ENCODE data around the gene KDSR.

KDSR gene

GRCh38 chr18:63302636-63303405 is 64.2 kb downstream of the KDSR start:
- DNase-seq: no peak
- no peaks in the 10 kb centered on the region for H3K4me1 ChIP-seq
- peaks cover 5% of the 10 kb centered on the region; the same call in 1 of the 2 replicates for H3K36me3 ChIP-seq
- no peak overlapping the region for H3K4me3 ChIP-seq (ENCODE audit: low read depth, low read length)
- H3K9me3 ChIP-seq: no peaks in the 10 kb centered on the region
- no peak for TF ChIP-seq CTCF (IDR thresholded peaks at IDR 0.05; ENCODE audit: low read depth, low read length)
- no peaks in the 10 kb centered on the region for H3K27me3 ChIP-seq

DNA sequence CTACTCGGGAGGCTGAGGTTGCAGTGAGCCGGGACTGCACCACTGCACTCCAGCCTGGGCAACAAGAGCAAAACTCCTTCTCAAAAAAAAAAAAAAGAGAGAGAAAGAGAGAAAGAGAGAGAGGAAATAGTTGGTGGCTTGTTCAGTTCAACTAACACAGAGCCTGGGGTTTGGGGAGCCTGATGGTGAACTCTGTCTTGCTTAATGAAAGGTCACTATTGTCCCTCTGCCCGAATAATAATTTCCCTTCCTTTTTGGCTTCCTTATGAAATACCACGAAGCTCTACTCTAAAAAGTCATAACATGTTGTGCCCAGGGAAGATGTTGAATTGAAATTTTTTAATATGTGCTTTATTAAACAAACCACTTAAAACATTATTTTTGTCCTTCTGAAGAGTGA is 64.8 kb downstream of the KDSR start:
- Histone ChIP-seq H3K27me3 (no peaks in the 10 kb centered on the region), H3K4me3 (ENCODE audit: low read depth, low read length) (no peak overlapping the region), H3K4me1 (no peaks in the 10 kb centered on the region), H3K9me3 (no peaks in the 10 kb centered on the region), H3K36me3 (peaks cover 5% of the 10 kb centered on the region; the same call in 1 of the 2 replicates)
- TF ChIP-seq CTCF (IDR thresholded peaks at IDR 0.05; ENCODE audit: low read depth, low read length): no peak
- DNase-seq: no peak

DNA sequence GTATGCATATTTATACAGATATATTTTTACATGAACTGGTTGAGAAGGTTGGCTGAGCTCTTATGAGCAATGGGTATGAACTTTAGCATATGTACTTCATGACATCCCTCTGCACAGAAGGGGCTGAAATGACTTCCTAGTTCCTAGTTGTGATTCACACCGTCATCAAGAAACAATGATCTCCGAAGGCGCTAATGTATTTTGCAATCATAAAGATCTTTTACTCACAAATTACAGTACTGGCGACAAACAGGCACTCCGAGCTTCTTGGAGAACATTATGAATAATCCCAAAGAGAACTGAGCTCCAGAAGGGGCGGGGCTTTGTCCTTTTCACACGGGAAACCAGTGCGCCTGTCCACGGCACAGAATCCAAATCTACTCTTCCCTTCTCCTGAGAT is 65.6 kb downstream of the KDSR start:
- DNase-seq: no peak
- no peaks in the 10 kb centered on the region for H3K9me3 ChIP-seq
- H3K27me3 ChIP-seq: no peaks in the 10 kb centered on the region
- no peak overlapping the region for H3K4me3 ChIP-seq (ENCODE audit: low read depth, low read length)
- peaks cover 5% of the 10 kb centered on the region; the same call in 1 of the 2 replicates for H3K36me3 ChIP-seq
- H3K4me1 ChIP-seq: no peaks in the 10 kb centered on the region
- no peak for TF ChIP-seq CTCF (IDR thresholded peaks at IDR 0.05; ENCODE audit: low read depth, low read length)

DNA sequence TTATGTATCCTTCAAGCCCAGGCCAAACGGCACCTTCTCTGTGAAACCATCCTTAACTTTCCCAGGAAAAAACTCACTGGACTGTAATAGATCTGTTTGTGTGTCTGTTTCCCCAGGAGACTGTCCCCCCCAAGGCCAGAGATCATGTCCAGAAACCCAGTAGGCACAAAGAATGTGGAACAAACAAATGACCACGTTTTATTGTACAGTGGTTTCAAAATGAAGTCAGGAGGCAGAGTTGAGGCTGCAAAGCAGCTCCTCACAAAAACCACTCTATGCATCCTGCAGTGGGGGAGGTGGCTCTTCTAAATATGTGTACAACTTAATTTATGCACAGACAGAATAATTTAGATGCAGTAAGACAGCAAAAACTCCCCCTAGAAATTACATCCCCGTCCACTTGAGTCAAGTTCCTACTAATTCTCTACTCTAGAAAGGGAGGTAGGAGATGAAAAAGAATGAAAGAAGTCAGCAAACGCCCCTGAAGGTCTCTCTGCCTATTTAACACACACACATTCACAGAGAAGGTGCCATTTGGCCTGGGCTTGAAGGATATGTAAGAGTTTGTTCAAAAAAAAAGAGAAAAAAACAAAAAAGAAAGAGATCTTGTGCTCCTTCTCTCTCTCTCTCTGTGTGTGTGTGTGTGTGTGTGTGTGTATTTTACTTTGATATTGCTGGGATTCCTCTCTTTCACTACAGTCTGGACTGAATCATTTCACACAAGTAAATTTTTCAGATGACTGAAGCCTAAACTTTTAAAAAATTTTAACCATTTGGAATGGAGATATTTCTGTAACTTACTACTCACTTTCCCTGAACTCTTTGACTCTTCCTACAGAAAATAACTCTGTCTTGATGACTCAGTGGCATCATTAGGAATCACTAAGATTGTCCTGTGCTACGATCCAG is 66.9 kb downstream of the KDSR start:
- no peak for DNase-seq
- peaks cover 5% of the 10 kb centered on the region; the same call in 1 of the 2 replicates for H3K36me3 ChIP-seq
- H3K4me1 ChIP-seq: no peaks in the 10 kb centered on the region
- H3K27me3 ChIP-seq: no peaks in the 10 kb centered on the region
- H3K9me3 ChIP-seq: no peaks in the 10 kb centered on the region
- no peak for TF ChIP-seq CTCF (IDR thresholded peaks at IDR 0.05; ENCODE audit: low read depth, low read length)
- no peak overlapping the region for H3K4me3 ChIP-seq (ENCODE audit: low read depth, low read length)

DNA sequence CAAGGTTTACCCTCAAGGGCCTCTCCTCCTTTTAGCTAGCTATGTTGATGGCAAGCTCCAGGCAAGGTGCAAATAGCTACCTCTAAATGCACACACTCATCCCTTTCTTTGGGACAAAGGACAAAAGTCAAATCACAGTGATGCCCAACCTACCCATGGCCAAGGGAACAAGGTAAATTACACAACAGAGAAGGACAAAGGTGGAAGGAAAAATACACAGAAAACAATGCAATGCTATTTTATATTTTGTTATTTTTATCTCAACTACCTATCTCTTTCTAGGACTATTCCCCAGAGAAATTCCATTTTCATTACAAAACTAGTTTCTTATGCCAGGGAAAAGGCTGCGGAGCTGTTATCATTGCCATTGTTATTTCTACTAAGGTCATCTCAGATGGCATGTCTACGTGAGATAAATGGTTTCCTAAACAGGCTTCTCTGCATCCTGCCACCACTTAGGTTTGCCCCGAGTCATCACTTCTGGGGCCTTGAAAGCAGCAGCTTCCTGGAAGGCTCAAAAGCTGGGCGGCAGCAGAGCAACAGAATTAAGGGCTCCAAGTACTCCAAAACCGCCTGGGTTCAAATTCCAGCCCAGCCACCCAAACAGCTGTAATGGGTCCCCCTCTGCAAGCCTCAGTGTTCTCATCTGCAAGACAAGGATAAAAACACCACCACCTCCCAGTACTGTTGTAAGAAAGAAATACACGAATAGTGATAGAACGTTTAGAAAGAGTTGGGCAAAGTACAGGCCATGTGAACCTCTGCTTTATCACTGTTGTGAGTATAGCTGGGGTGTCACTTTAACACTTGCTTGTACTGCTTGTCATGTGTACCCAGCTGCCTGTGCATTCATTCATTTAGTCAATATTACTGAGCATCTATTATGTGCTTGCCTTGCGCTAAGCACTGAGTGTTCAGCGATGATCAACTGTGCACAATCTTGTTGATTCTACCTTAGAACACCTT is 68.3 kb downstream of the KDSR start:
- TF ChIP-seq CTCF (IDR thresholded peaks at IDR 0.05; ENCODE audit: low read depth, low read length): no peak
- no peak overlapping the region for H3K4me3 ChIP-seq (ENCODE audit: low read depth, low read length)
- no peaks in the 10 kb centered on the region for H3K4me1 ChIP-seq
- H3K9me3 ChIP-seq: no peaks in the 10 kb centered on the region
- H3K36me3 ChIP-seq: peaks cover 5% of the 10 kb centered on the region; the same call in 1 of the 2 replicates
- H3K27me3 ChIP-seq: no peaks in the 10 kb centered on the region
- DNase-seq: no peak

All from BE2C (cell line).